Brain microvascular endothelial cell (primary cell): ENCODE results near the gene NELFB.

Source experiments
- DNase-seq: peaks from one replicate; pipeline ENCODE4 v3.0.0-alpha.2; 2020
- H3K27ac ChIP-seq: fragments of 250-450 bp; sonication (Bioruptor Pico); 2 replicates; pipeline ENCODE4 v1.5.1; 2020; ENCODE audit warnings: mild to moderate bottlenecking, moderate library complexity
- H3K27me3 ChIP-seq: fragments of 250-450 bp; sonication (Bioruptor Pico); replicated peaks from 2 replicates; pipeline ENCODE4 v1.5.1; 2020; ENCODE audit warnings: mild to moderate bottlenecking
- H3K36me3 ChIP-seq: fragments of 250-450 bp; sonication (Bioruptor Pico); replicated peaks from 2 replicates; pipeline ENCODE4 v1.5.1; 2020; ENCODE audit warnings: mild to moderate bottlenecking
- H3K4me3 ChIP-seq: 2 replicates; pipeline ENCODE4 v1.5.1; 2011; ENCODE audit warnings: low read depth, mild to moderate bottlenecking, control low read depth, low read length, moderate library complexity
- in situ Hi-C: cut with HindIII; loops from 2 replicates; pipeline ENCODE4 v1.10.0; 2017; ENCODE audit warnings: low sequenced_read_pairs, low pct_ligation_motif_present
- TF ChIP-seq, protein P1 (sequence below): IDR thresholded peaks from 2 replicates; pipeline ENCODE4 v1.5.1; 2011; ENCODE audit warnings: low read depth, mild to moderate bottlenecking, moderate library complexity, low read length, control low read depth, inconsistent platforms; ENCODE audit errors: missing control alignments

NELFB gene

DNA sequence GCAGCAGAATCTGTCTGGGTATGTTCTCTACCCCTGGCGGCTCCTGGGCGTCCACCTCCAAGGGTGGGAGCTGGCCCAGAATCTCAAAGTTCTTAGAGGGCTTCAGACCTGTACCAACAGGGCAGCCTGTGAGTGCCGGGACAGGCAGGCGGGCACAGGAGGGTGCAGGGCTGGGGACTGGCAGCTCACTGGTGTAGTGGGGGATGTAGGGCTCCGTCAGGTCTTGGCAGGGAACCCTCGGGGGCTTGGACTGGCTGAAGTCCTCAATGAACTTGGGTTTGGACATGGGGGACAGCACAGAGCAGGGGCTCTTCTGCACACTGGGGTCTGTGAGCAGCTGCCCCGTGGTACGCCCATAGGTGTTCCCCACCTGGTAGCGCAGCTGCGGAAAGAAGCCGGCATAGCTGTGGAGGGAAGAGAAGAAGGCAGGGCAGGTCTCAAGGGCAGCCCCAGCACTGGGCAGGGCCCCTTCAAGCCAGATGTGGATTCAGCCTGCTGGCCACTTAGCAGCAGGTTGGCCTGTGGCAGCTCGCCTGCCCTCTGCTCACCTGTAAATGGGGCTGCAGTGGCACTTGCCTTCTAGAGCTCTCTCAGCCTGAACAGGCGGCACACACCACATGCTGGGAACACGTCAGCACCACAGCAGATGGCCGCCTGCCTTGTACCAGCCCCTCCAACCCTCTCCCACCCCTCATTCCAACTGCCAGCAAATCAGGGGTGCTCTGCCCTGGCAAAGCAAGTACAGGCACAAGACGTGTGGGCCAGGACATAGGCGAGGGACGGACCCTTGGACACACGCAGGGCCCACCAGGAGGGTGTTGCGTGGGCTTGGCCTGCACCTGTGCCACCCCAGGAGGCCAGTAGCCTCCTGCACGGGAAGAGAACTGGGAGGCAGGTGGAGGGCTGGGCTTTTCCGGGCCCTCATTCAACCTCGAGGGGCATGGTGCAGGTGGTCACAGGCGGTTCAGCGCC is 9.4 kb upstream of the NELFB start:
- DNase-seq, result no peak
- H3K36me3 ChIP-seq, result peaks cover 25% of the 10 kb centered on the region
- TF ChIP-seq, protein P1, sequence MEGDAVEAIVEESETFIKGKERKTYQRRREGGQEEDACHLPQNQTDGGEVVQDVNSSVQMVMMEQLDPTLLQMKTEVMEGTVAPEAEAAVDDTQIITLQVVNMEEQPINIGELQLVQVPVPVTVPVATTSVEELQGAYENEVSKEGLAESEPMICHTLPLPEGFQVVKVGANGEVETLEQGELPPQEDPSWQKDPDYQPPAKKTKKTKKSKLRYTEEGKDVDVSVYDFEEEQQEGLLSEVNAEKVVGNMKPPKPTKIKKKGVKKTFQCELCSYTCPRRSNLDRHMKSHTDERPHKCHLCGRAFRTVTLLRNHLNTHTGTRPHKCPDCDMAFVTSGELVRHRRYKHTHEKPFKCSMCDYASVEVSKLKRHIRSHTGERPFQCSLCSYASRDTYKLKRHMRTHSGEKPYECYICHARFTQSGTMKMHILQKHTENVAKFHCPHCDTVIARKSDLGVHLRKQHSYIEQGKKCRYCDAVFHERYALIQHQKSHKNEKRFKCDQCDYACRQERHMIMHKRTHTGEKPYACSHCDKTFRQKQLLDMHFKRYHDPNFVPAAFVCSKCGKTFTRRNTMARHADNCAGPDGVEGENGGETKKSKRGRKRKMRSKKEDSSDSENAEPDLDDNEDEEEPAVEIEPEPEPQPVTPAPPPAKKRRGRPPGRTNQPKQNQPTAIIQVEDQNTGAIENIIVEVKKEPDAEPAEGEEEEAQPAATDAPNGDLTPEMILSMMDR, result no peak
- no peak overlapping the region for H3K27ac ChIP-seq
- in situ Hi-C loops, result no loop called here
- H3K4me3 ChIP-seq, result no peak overlapping the region
- no peaks in the 10 kb centered on the region for H3K27me3 ChIP-seq

DNA sequence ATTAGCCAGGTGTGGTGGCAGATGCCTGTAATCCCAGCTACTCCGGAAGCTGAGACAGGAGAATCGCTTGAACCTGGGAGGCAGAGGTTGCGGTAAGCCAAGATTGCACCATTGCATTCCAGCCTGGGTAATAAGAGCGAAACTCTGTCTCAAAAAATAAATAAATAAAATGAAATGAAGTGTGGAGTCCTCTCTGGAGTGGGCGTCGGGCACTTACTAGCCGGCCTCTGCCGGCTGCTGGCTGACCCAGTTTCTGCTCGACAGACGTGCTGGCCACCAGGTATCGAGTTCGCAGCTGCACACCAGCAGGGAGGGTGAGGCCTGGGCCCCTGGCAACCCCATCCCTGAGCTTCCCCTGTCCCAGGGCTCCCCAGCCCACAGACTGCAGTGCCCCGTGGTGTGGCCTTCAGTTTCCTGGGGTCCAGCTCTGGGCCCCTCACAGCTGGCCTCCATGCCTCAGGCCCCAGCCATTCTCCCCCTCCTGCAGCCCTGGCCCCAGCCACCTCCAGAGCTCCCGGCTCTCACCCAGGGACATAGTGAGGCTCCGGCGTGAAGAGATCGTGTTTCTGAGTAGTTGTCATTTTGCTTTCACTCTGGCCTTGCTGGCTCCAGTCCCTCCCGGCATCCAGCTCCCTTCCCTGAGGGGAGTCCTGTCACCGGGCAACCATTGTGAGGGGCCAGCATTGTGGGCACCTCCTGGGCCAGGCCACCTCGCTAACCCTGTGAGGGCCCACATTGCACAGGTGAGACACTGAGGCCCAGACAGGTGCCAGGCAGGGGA is 7.8 kb upstream of the NELFB start:
- H3K27me3 ChIP-seq, result no peaks in the 10 kb centered on the region
- DNase-seq, result no peak
- in situ Hi-C loops, result no loop called here
- H3K4me3 ChIP-seq, result no peak overlapping the region
- TF ChIP-seq, protein P1, result no peak
- H3K27ac ChIP-seq, result no peak overlapping the region
- peaks cover 17% of the 10 kb centered on the region for H3K36me3 ChIP-seq

DNA sequence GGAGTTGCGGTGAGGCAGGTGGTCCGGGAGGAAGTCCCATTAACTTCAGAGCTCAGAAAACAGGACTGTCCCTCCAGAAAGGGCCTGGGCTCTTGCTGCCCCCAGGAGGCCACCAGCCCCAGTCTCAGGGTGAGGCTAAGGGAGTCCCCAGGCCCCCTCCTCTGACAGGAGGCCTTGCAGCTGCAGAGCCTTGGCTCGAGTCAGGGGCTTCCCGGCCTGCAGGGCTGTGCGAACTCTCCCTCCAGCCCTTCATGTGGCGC is 7.3 kb upstream of the NELFB start:
- no peak overlapping the region for H3K4me3 ChIP-seq
- in situ Hi-C loops, result no loop called here
- no peaks in the 10 kb centered on the region for H3K27me3 ChIP-seq
- peaks cover 12% of the 10 kb centered on the region for H3K36me3 ChIP-seq
- H3K27ac ChIP-seq, result no peak overlapping the region
- DNase-seq, result no peak
- TF ChIP-seq, protein P1, result no peak

DNA sequence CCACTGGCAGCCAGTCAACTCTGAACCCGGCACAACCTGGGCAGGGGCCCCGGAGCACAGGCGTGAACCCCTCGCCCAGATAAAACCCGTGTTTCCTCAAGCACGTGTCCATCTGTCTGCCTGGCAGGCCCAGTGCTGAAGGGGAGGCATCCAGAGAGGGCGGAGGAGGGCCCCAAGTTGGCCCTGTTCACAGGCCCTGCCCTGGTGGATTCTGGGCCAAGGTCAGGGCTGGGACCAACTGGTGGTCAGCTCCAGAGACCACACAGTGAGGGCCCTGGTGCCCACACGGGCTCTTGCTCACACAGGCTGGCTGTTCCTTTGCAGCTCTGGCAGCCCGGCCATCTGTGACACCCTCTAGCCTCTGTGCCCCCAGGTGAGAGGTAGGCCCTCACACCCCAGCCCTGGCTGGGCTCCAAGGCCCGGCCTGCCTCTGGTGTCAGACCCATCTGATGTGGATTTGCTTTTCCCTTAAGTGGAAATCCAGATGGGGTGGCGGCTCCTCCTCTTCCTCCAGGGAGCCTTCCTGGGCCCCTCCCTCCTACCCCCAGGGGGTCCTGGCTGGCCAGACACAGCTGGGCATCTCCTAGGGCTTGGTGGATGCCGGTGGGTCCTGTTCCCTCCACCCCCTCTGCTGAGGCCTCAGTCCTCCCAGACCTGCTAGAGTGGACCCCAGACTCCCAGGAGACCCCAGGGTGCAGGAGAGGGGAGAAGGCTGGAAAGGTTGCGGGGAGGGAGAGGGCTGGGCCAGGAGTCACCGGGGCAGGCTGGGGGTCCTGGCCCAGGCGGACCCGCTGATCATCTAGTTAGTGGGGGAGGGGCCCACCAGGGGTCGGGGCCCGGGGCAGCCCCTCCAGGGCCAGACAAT is 4.6 kb upstream of the NELFB start:
- Histone ChIP-seq H3K27ac (no peak overlapping the region), H3K36me3 (no peaks in the 10 kb centered on the region), H3K27me3 (no peaks in the 10 kb centered on the region), H3K4me3 (no peak overlapping the region)
- TF ChIP-seq, protein P1, result no peak
- in situ Hi-C loops, result no loop called here
- DNase-seq, result no peak

DNA sequence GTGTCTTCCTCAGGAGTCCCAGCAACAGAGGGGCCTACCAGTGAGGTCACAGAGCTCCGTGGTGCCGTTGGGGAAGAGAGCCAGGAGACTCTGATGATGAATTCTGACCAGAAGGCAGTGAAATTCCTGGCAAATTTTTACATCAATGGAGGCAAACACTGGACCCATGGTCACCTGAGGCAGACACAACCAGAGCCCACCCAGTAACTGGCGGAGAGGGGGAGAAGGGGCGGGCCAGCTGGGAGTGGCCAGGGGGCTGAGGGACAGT is 4.0 kb upstream of the NELFB start, which contains the start of gene STPG3:
Gene STPG3, plus strand, starts transcription at position 93 of the 268 bp plus-strand sequence. Its CDS starts 1 bp downstream, at position 94.
- TF ChIP-seq, protein P1, result no peak

More for the DNA sequence above, 4.0 kb upstream of the NELFB start, which contains the start of gene STPG3:
- DNase-seq, result no peak
- in situ Hi-C loops, result no loop called here
- H3K27ac ChIP-seq, result no peak within 1 kb of the TSS
- H3K4me3 ChIP-seq, result no peak within 1 kb of the TSS
- no peaks in the 10 kb centered on the region for H3K36me3 ChIP-seq
- H3K27me3 ChIP-seq, result no peaks in the 10 kb centered on the region
